ENCODE measurements around the gene SPATA12.

SPATA12 gene

DNA sequence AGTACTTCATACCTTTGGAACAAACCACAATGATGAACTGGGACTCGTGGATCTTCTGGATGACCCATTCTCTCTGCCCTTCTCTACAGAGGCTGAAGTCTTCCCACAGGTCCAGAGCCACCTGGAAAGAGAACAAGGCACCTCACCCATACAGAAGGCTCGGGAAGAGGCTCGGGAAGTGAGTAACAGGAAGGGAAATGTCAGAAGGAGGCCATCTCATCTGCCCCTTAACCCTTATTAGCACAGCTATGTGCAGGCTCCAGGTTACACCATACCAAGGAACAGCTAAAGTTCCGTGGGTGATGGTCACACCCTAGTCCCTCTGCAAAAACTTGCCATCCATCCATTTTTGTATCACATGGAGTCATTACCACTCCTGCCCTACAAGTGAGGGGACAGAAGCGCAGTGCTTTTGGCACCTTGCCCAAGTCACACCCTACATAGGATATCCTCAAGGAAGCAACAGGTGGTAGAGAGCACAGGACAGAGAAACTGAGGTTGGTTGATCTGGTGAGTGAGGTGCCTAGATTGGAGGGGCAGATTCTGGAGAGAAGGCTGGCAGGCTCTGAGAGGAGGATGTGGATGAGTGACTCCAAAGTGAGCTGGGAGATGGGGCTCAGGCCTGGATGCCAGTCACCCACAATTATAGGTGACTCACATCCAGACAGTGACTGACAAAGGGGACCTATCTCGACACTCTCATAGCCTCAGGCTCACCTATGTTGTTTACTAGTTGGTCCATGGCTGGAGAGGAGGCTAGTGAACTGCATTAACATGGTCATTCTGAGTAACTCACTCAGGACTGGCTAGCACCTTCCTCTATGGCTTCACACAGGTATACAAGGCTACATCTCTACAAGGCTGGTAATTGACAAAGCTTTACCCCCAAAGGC, 38.2 kb downstream of the SPATA12 start:
- Histone ChIP-seq H3K4me3 (ENCODE audit: insufficient read depth, low read length, poor library complexity, severe bottlenecking) (no peak overlapping the region), H4K20me1 (ENCODE audit: low read depth, low read length) (no peaks in the 10 kb centered on the region), H3K27ac (ENCODE audit: low read depth, low read length) (no peak overlapping the region), H3K9me3 (ENCODE audit: insufficient read depth, low read length) (no peaks in the 10 kb centered on the region), H3K36me3 (ENCODE audit: low read length) (no peaks in the 10 kb centered on the region), H3K9me2 (replicated peaks; ENCODE audit: insufficient read depth, low read length) (no peaks in the 10 kb centered on the region), H2AFZ (ENCODE audit: low read depth, low read length, severe bottlenecking) (no peak overlapping the region), H3K27me3 (ENCODE audit: low read length) (no peaks in the 10 kb centered on the region), H3K9ac (ENCODE audit: low read length) (no peak overlapping the region), H3K79me2 (ENCODE audit: insufficient read depth, low read length) (no peaks in the 10 kb centered on the region), H3K4me2 (ENCODE audit: low read depth, low read length, poor library complexity, severe bottlenecking) (no peak overlapping the region), H3F3A (ENCODE audit: insufficient read depth) (no peaks in the 10 kb centered on the region)
- TF ChIP-seq, protein P1, sequence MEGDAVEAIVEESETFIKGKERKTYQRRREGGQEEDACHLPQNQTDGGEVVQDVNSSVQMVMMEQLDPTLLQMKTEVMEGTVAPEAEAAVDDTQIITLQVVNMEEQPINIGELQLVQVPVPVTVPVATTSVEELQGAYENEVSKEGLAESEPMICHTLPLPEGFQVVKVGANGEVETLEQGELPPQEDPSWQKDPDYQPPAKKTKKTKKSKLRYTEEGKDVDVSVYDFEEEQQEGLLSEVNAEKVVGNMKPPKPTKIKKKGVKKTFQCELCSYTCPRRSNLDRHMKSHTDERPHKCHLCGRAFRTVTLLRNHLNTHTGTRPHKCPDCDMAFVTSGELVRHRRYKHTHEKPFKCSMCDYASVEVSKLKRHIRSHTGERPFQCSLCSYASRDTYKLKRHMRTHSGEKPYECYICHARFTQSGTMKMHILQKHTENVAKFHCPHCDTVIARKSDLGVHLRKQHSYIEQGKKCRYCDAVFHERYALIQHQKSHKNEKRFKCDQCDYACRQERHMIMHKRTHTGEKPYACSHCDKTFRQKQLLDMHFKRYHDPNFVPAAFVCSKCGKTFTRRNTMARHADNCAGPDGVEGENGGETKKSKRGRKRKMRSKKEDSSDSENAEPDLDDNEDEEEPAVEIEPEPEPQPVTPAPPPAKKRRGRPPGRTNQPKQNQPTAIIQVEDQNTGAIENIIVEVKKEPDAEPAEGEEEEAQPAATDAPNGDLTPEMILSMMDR (IDR thresholded peaks at IDR 0.05; ENCODE audit: insufficient read depth, low read length, poor library complexity, severe bottlenecking): no peak
- TF ChIP-seq EZH2phosphoT487 (conservative IDR thresholded peaks at IDR 0.05; ENCODE audit: low read length): no peak

DNA sequence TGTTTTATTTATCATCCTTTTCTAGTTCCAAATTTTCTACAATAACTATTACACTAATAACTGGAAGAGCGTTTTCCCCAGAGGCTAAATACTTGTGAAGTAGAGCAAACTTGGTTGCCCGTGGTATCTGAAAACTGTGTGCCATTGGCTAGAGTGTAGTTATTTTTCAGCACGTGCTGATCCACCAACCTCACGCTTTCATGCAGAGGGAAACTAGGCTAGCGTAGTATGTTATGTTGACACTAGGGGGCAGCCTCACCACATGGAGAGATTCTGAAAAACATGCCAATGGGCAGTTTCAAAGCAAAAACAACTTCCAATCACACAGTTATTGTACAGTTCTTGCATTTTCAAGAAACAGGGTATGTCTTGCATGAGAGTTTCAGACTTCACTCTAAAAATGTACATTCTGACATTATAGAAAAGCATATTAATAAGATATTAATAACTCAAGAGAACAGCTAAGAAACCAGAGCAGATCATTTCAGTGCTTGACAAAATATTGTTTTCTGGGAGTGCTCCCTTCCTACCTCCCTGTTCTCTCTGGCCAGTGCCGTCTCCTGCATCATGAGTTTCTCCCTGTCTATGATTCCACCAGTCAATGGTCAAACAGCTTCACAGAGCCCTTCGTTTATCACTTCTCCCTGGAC, 39.7 kb downstream of the SPATA12 start:
- Histone ChIP-seq H3K27ac (ENCODE audit: low read depth, low read length) (no peak overlapping the region), H3K36me3 (ENCODE audit: low read length) (no peaks in the 10 kb centered on the region), H3K79me2 (ENCODE audit: insufficient read depth, low read length) (no peaks in the 10 kb centered on the region), H3K4me3 (ENCODE audit: insufficient read depth, low read length, poor library complexity, severe bottlenecking) (no peak overlapping the region), H3K4me2 (ENCODE audit: low read depth, low read length, poor library complexity, severe bottlenecking) (no peak overlapping the region), H3K9me3 (ENCODE audit: insufficient read depth, low read length) (no peaks in the 10 kb centered on the region), H3K9me2 (replicated peaks; ENCODE audit: insufficient read depth, low read length) (no peaks in the 10 kb centered on the region), H2AFZ (ENCODE audit: low read depth, low read length, severe bottlenecking) (no peak overlapping the region), H4K20me1 (ENCODE audit: low read depth, low read length) (no peaks in the 10 kb centered on the region), H3F3A (ENCODE audit: insufficient read depth) (no peaks in the 10 kb centered on the region), H3K9ac (ENCODE audit: low read length) (no peak overlapping the region), H3K27me3 (ENCODE audit: low read length) (no peaks in the 10 kb centered on the region)
- no peak for TF ChIP-seq EZH2phosphoT487 (conservative IDR thresholded peaks at IDR 0.05; ENCODE audit: low read length)
- TF ChIP-seq, protein P1 (IDR thresholded peaks at IDR 0.05; ENCODE audit: insufficient read depth, low read length, poor library complexity, severe bottlenecking): peak; percentile 64

DNA sequence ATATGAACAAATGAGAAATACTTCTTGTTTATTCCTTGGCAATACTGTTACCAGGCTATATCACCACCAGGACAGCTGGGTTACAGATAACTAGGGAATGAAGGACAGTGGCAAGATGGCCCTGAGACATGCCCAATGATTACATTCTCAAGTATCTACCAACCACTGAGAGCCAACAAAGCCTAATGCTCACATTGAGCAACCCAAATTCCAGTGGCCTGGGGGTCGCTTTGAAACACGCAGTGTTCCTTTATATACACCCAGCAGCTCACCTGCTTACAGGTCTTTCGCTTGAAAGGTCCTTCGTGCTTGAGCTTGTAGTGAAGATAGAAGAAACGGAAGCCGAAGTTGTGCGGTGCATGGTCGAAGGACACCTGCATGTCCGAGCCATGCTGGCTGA, 45.1 kb downstream of the SPATA12 start:
- no peaks in the 10 kb centered on the region for H4K20me1 ChIP-seq (ENCODE audit: low read depth, low read length)
- H3K27me3 ChIP-seq (ENCODE audit: low read length): no peaks in the 10 kb centered on the region
- H3K4me2 ChIP-seq (ENCODE audit: low read depth, low read length, poor library complexity, severe bottlenecking): no peak overlapping the region
- no peaks in the 10 kb centered on the region for H3K79me2 ChIP-seq (ENCODE audit: insufficient read depth, low read length)
- no peaks in the 10 kb centered on the region for H3F3A ChIP-seq (ENCODE audit: insufficient read depth)
- no peaks in the 10 kb centered on the region for H3K36me3 ChIP-seq (ENCODE audit: low read length)
- no peak overlapping the region for H3K27ac ChIP-seq (ENCODE audit: low read depth, low read length)
- H3K9ac ChIP-seq (ENCODE audit: low read length): no peak overlapping the region
- H3K9me2 ChIP-seq (replicated peaks; ENCODE audit: insufficient read depth, low read length): no peaks in the 10 kb centered on the region
- TF ChIP-seq, protein P1 (IDR thresholded peaks at IDR 0.05; ENCODE audit: insufficient read depth, low read length, poor library complexity, severe bottlenecking): no peak
- TF ChIP-seq EZH2phosphoT487 (conservative IDR thresholded peaks at IDR 0.05; ENCODE audit: low read length): no peak
- H3K4me3 ChIP-seq (ENCODE audit: insufficient read depth, low read length, poor library complexity, severe bottlenecking): no peak overlapping the region
- no peaks in the 10 kb centered on the region for H3K9me3 ChIP-seq (ENCODE audit: insufficient read depth, low read length)
- no peak overlapping the region for H2AFZ ChIP-seq (ENCODE audit: low read depth, low read length, severe bottlenecking)
